Activated CD8-positive, alpha-beta T cell treated with anti-CD3 and anti-CD28 coated beads for 36 hours (primary cell): ENCODE measurements around the gene GREB1. TPM values are rescaled to one million over a fixed set of nuclear protein-coding genes. Genes with fewer than 3 reads are reported as not detected.

Experiments used
- ATAC-seq: fragments of 200-7000 bp; cut with Tn5 transposase; one replicate; pipeline ENCODE4 v1.10.0; 2021; ENCODE audit warnings: mild to moderate bottlenecking, moderate library complexity
- CTCF ChIA-PET: fragments of 350-600 bp; sonication (Branson Sonifier 250); formaldehyde crosslinking; loops from one replicate; lab custom pipeline; 2021; ENCODE audit warnings: antibody characterized with exemption; lab: Charles Lee
- POLR2A ChIA-PET: fragments of 350-600 bp; sonication (Branson Sonifier 250); formaldehyde crosslinking; loops from one replicate; lab custom pipeline; 2021; ENCODE audit warnings: antibody characterized with exemption; lab: Charles Lee
- DNase-seq: peaks from one replicate; pipeline ENCODE4 v3.0.0-alpha.2; 2020
- H3K27ac Mint-ChIP-seq: one replicate; pipeline ENCODE4 v1.8.0; 2021; ENCODE audit warnings: mild to moderate bottlenecking, mixed read lengths
- H3K27me3 Mint-ChIP-seq: one replicate; pipeline ENCODE4 v1.8.0; 2021; ENCODE audit warnings: mixed read lengths
- H3K36me3 Mint-ChIP-seq: one replicate; pipeline ENCODE4 v1.8.0; 2021; ENCODE audit warnings: low read depth, mixed read lengths
- H3K4me1 Mint-ChIP-seq: one replicate; pipeline ENCODE4 v1.8.0; 2021; ENCODE audit warnings: low read depth, mixed read lengths
- H3K4me3 Mint-ChIP-seq: one replicate; pipeline ENCODE4 v1.8.0; 2021; ENCODE audit warnings: mild to moderate bottlenecking, moderate library complexity, mixed read lengths
- H3K9me3 Mint-ChIP-seq: one replicate; pipeline ENCODE4 v1.8.0; 2021; ENCODE audit warnings: mixed read lengths
- CTCF ChIP-seq: fragments of 200-600 bp; IDR thresholded peaks from one replicate; pipeline ENCODE4 v1.8.0; 2022; ENCODE audit warnings: antibody characterized with exemption, mild to moderate bottlenecking
- intact Hi-C: fragments of 100-400 bp; cut with micrococcal nuclease; formaldehyde crosslinking; loops from one replicate; pipeline ENCODE4 v1.10.0; 2022
- total RNA-seq, 2 experiments: library from RNA; stranded (reverse); gene quantifications; one replicate each; pipeline ENCODE4 v1.2.3, GENCODE V29; 2021

The GREB1 gene
- total RNA-seq, 2 experiments from 2014 or later: 1.5 TPM

GRCh38 chr2:11547912-11548497, 14.2 kb downstream of the GREB1 start:
- CTCF ChIA-PET: interaction anchor here (0.9 to 1.4 kb wide), 2 partner anchors 10 to 134 kb away, joined by 3 read pairs; no protein-coding TSS in a partner anchor
- DNase-seq (no peak), ATAC-seq (no peak)
- Mint-ChIP-seq H3K9me3 (no peaks in the 10 kb centered on the region), H3K4me3 (no peak overlapping the region), H3K4me1 (no peaks in the 10 kb centered on the region), H3K36me3 (no peaks in the 10 kb centered on the region), H3K27ac (no peak overlapping the region), H3K27me3 (peaks cover 23% of the 10 kb centered on the region)
- TF ChIP-seq CTCF: no peak
- intact Hi-C loops: no loop called here
- POLR2A ChIA-PET: no interaction called here

- DNase-seq (no peak), ATAC-seq (no peak)
- ChIA-PET POLR2A (no interaction called here), CTCF (interaction anchor here (1.0 to 1.9 kb wide), 2 partner anchors 17 to 32 kb away, joined by 3 to 6 read pairs; partner anchors contain the start of gene GREB1)
- H3K4me1 Mint-ChIP-seq: peaks cover 5% of the 10 kb centered on the region
- H3K36me3 Mint-ChIP-seq: no peaks in the 10 kb centered on the region
- no peaks in the 10 kb centered on the region for H3K9me3 Mint-ChIP-seq
- no peak for TF ChIP-seq CTCF
- no peak overlapping the region for H3K4me3 Mint-ChIP-seq
- H3K27me3 Mint-ChIP-seq: peaks cover 30% of the 10 kb centered on the region
- no peak overlapping the region for H3K27ac Mint-ChIP-seq
- intact Hi-C loops: no loop called here
Measured at GRCh38 chr2:11550302-11550701, 16.5 kb downstream of the GREB1 start.

GRCh38 chr2:11550901-11551568, 17.2 kb downstream of the GREB1 start:
- no peak for ATAC-seq

GRCh38 chr2:11551569-11552259, 17.9 kb downstream of the GREB1 start:
- intact Hi-C loops: no loop called here
- Mint-ChIP-seq H3K4me3 (no peak overlapping the region), H3K27me3 (peaks cover 40% of the 10 kb centered on the region), H3K36me3 (no peaks in the 10 kb centered on the region), H3K4me1 (peaks cover 5% of the 10 kb centered on the region), H3K9me3 (no peaks in the 10 kb centered on the region), H3K27ac (no peak overlapping the region)
- ATAC-seq (no peak), DNase-seq (no peak)
- ChIA-PET CTCF (interaction anchor here (1.9 kb wide), 1 partner anchor 31 kb away, joined by 6 read pairs; no protein-coding TSS in a partner anchor), POLR2A (no interaction called here)
- no peak for TF ChIP-seq CTCF

More at GRCh38 chr2:11550901-11551568, 17.2 kb downstream of the GREB1 start:
- DNase-seq: no peak
- Mint-ChIP-seq H3K27ac (no peak overlapping the region), H3K4me1 (peaks cover 5% of the 10 kb centered on the region), H3K4me3 (no peak overlapping the region), H3K9me3 (no peaks in the 10 kb centered on the region), H3K27me3 (peaks cover 35% of the 10 kb centered on the region), H3K36me3 (no peaks in the 10 kb centered on the region)
- TF ChIP-seq CTCF: no peak
- POLR2A ChIA-PET: no interaction called here
- CTCF ChIA-PET: interaction anchor here (1.0 to 1.9 kb wide), 2 partner anchors 17 to 32 kb away, joined by 3 to 6 read pairs; partner anchors contain the start of gene GREB1
- intact Hi-C loops: no loop called here

GRCh38 chr2:11552260-11552638, 18.4 kb downstream of the GREB1 start:
- Mint-ChIP-seq H3K4me1 (peaks cover 5% of the 10 kb centered on the region), H3K4me3 (no peak overlapping the region), H3K9me3 (no peaks in the 10 kb centered on the region), H3K27ac (no peak overlapping the region), H3K36me3 (no peaks in the 10 kb centered on the region), H3K27me3 (peaks cover 42% of the 10 kb centered on the region)
- CTCF ChIA-PET: no interaction called here
- DNase-seq: no peak
- intact Hi-C loops: no loop called here
- no peak for TF ChIP-seq CTCF
- POLR2A ChIA-PET: no interaction called here
- no peak for ATAC-seq
